Keratinocyte (primary cell): Measurements from ENCODE around the gene CUX1. TPM values are rescaled to one million over a fixed set of nuclear protein-coding genes. Genes with fewer than 3 reads are reported as not detected.

ENCODE experiments used
- DNase-seq: peaks from one replicate; pipeline ENCODE4 v3.0.0-alpha.2; 2011; ENCODE audit warnings: low read depth, missing footprints, low spot score
- FAIRE-seq: peaks from 2 replicates; lab custom pipeline; 2011; peaks lifted over from hg19 to GRCh38; lab: Jason Lieb, UNC
- H2AFZ ChIP-seq: 2 replicates; pipeline ENCODE4 v1.6.0; 2012; ENCODE audit warnings: low read length, control low read depth, inconsistent platforms; ENCODE audit not compliant: control insufficient read depth
- H3K27ac ChIP-seq: 2 replicates; pipeline ENCODE4 v1.5.1; 2011; ENCODE audit warnings: low read length; ENCODE audit not compliant: control insufficient read depth, insufficient read depth
- H3K27me3 ChIP-seq: 3 replicates; pipeline ENCODE4 v1.6.0; 2011; ENCODE audit warnings: low read length; ENCODE audit not compliant: control insufficient read depth, insufficient read depth; ENCODE audit errors: extremely low read depth
- H3K36me3 ChIP-seq, 2 experiments: 2 replicates in 1 of 2; 3 replicates in 1 of 2; pipeline ENCODE4 v1.5.1; 2011; ENCODE audit warnings: low read length in 2 of 2, mild to moderate bottlenecking in 1 of 2; ENCODE audit not compliant: control insufficient read depth in 2 of 2, insufficient read depth in 2 of 2; ENCODE audit errors: extremely low read depth in 1 of 2
- H3K4me1 ChIP-seq: 3 replicates; pipeline ENCODE4 v1.5.1; 2011; ENCODE audit warnings: low read length; ENCODE audit not compliant: control insufficient read depth, insufficient read depth; ENCODE audit errors: extremely low read depth
- H3K4me2 ChIP-seq: 3 replicates; pipeline ENCODE4 v1.6.0; 2011; ENCODE audit warnings: low read depth, low read length; ENCODE audit not compliant: control insufficient read depth, insufficient read depth; ENCODE audit errors: extremely low read depth
- H3K4me3 ChIP-seq, 3 experiments: fragments of 200-600 bp in 1 of 3; sonication (generic) in 1 of 3; 2 replicates in 2 of 3; 3 replicates in 1 of 3; pipeline ENCODE4 v1.5.1; 2011 to 2016; ENCODE audit warnings: low read length in 3 of 3, mild to moderate bottlenecking in 3 of 3, control low read depth in 2 of 3, inconsistent platforms in 1 of 3, low read depth in 1 of 3, mixed read lengths in 1 of 3, mixed run types in 1 of 3, moderate library complexity in 1 of 3; ENCODE audit not compliant: control insufficient read depth in 2 of 3, insufficient read depth in 2 of 3; ENCODE audit errors: extremely low read depth in 1 of 3
- H3K79me2 ChIP-seq: 2 replicates; pipeline ENCODE4 v1.6.0; 2012; ENCODE audit warnings: low read length; ENCODE audit not compliant: control insufficient read depth, insufficient read depth
- H3K9ac ChIP-seq: 3 replicates; pipeline ENCODE4 v1.6.0; 2011; ENCODE audit warnings: low read length; ENCODE audit not compliant: control insufficient read depth, insufficient read depth; ENCODE audit errors: extremely low read depth
- H3K9me1 ChIP-seq: 3 replicates; pipeline ENCODE4 v1.6.0; 2011; ENCODE audit warnings: low read length; ENCODE audit not compliant: control insufficient read depth, insufficient read depth; ENCODE audit errors: extremely low read depth
- H3K9me3 ChIP-seq: 2 replicates; pipeline ENCODE4 v1.5.1; 2012; ENCODE audit warnings: low read depth, low read length; ENCODE audit not compliant: control insufficient read depth
- H4K20me1 ChIP-seq: 3 replicates; pipeline ENCODE4 v1.6.0; 2011; ENCODE audit warnings: low read length; ENCODE audit not compliant: control insufficient read depth, insufficient read depth; ENCODE audit errors: extremely low read depth
- CTCF ChIP-seq, 3 experiments: IDR thresholded peaks in 1 of 3; conservative IDR thresholded peaks in 1 of 3; optimal IDR thresholded peaks in 1 of 3; 2 replicates in 2 of 3; 3 replicates in 1 of 3; pipeline versions ENCODE3 to v1.5.1; 2011; ENCODE audit warnings: low read length in 3 of 3, mild to moderate bottlenecking in 3 of 3, moderate library complexity in 2 of 3, control low read depth in 1 of 3, inconsistent platforms in 1 of 3; ENCODE audit not compliant: insufficient read depth in 2 of 3; ENCODE audit errors: extremely low read depth in 1 of 3
- EZH2 ChIP-seq: IDR thresholded peaks from one replicate; pipeline ENCODE4 v1.6.1; 2012; ENCODE audit warnings: inconsistent platforms, mild to moderate bottlenecking, low read length, moderate library complexity
- dilution Hi-C: fragments of 300-500 bp; cut with MboI; formaldehyde crosslinking; loops from one replicate; pipeline ENCODE4 v1.7.0; 2020; ENCODE audit warnings: low sequenced_read_pairs; ENCODE audit not compliant: extremely low pct_ligation_motif_present
- polyA plus RNA-seq, 5 experiments: library from polyadenylated mRNA; depleted of rRNA in 3 of 5; stranded (reverse) in 3 of 5; stranded (forward) in 1 of 5; unstranded in 1 of 5; fragments of >200 nt; gene quantifications; 1 replicate in 1 of 5; 2 replicates in 3 of 5; 3 replicates in 1 of 5; pipeline versions ENCODE4 v1.2.1 to v1.2.3, GENCODE V29; 2011 to 2012; ENCODE audit warnings: missing spikeins in 2 of 5, low read depth in 1 of 5, low replicate concordance in 1 of 5

The CUX1 gene
- polyA plus RNA-seq, 1 donor (not counting 4 experiments of a cell fraction or from before 2014, with no cell fraction given), result 18.3 TPM

- Histone ChIP-seq H3K27me3 (no peaks in the 10 kb centered on the region), H4K20me1 (no peaks in the 10 kb centered on the region), H2AFZ (no peak overlapping the region), H3K9me1 (no peaks in the 10 kb centered on the region), H3K79me2 (no peaks in the 10 kb centered on the region), H3K4me3 (no peak overlapping the region), H3K27ac (no peak overlapping the region), H3K4me2 (no peak overlapping the region), H3K9me3 (no peaks in the 10 kb centered on the region), H3K4me1 (no peaks in the 10 kb centered on the region), H3K36me3 (peaks cover 4 to 9% of the 10 kb centered on the region in 2 experiments), H3K9ac (no peak overlapping the region)
- FAIRE-seq (no peak), DNase-seq (no peak)
- dilution Hi-C loops, result no loop called here
- TF ChIP-seq CTCF (optimal IDR thresholded peaks at IDR 0.05 in 1 of 3, IDR thresholded peaks at IDR 0.05 in 1 of 3, conservative IDR thresholded peaks at IDR 0.05 in 1 of 3; ENCODE audit: extremely low read depth in 1 of 3, insufficient read depth in 2 of 3, low read length in 3 of 3) (no peak), EZH2 (no peak)
These were observed 290.2 kb downstream of the CUX1 start for GRCh38 chr7:102107474-102108104.

GRCh38 chr7:102111061-102112041, 293.9 kb downstream of the CUX1 start:
- FAIRE-seq, result no peak
- H3K9me3 ChIP-seq, result no peaks in the 10 kb centered on the region

More at GRCh38 chr7:102111061-102112041, 293.9 kb downstream of the CUX1 start:
- no peaks in the 10 kb centered on the region for H3K4me1 ChIP-seq
- no peak for DNase-seq
- H3K9me1 ChIP-seq, result no peaks in the 10 kb centered on the region
- no peak overlapping the region for H2AFZ ChIP-seq
- dilution Hi-C loops, result no loop called here
- H3K4me2 ChIP-seq, result no peak overlapping the region
- H3K36me3 ChIP-seq, result peaks cover 0 to 6% of the 10 kb centered on the region in 2 experiments
- no peak for TF ChIP-seq CTCF (optimal IDR thresholded peaks at IDR 0.05 in 1 of 3, IDR thresholded peaks at IDR 0.05 in 1 of 3, conservative IDR thresholded peaks at IDR 0.05 in 1 of 3; ENCODE audit: extremely low read depth in 1 of 3, insufficient read depth in 2 of 3, low read length in 3 of 3)
- no peak for TF ChIP-seq EZH2
- H3K9ac ChIP-seq, result no peak overlapping the region
- no peaks in the 10 kb centered on the region for H4K20me1 ChIP-seq
- no peaks in the 10 kb centered on the region for H3K27me3 ChIP-seq
- H3K27ac ChIP-seq, result no peak overlapping the region
- H3K79me2 ChIP-seq, result no peaks in the 10 kb centered on the region
- no peak overlapping the region for H3K4me3 ChIP-seq
